Heart left ventricle (tissue), 16 donors: Measurements from ENCODE around the gene IPP. TPM values are rescaled to one million over a fixed set of nuclear protein-coding genes. Genes with fewer than 3 reads are reported as not detected.
A peak's percentile ranks its signal among the peaks of the same experiment; 100 is the strongest.

Experiments used
- ATAC-seq, 4 donors: fragments of 200-7000 bp; cut with Tn5 transposase; one replicate each; pipeline ENCODE4 v1.9.1; 2020 to 2022; ENCODE audit warnings: moderate library complexity in 4 of 4, mild to moderate bottlenecking in 3 of 4, moderate number of reproducible peaks in 1 of 4
- DNase-seq, 5 donors: peaks; one replicate each; pipeline ENCODE4 v3.0.0-alpha.2; 2020
- H3K27ac ChIP-seq, 12 donors: fragments of 200-600 bp; sonication (generic) in 4 of 12; one replicate each; pipeline versions ENCODE4 v1.5.0 to v1.8.0; 2016 to 2022; ENCODE audit warnings: mild to moderate bottlenecking in 2 of 12
- H3K27me3 ChIP-seq, 9 donors: fragments of 200-600 bp; sonication (generic) in 2 of 9; one replicate each; pipeline versions ENCODE4 v1.5.1 to v1.8.0; 2016 to 2022; ENCODE audit warnings: mild to moderate bottlenecking in 3 of 9
- H3K36me3 ChIP-seq, 9 donors: fragments of 200-600 bp; sonication (generic) in 2 of 9; one replicate each; pipeline versions ENCODE4 v1.5.0 to v1.8.0; 2018 to 2022; ENCODE audit warnings: mild to moderate bottlenecking in 2 of 9
- H3K4me1 ChIP-seq, 12 donors: fragments of 200-600 bp; sonication (generic) in 4 of 12; one replicate each; pipeline versions ENCODE4 v1.5.0 to v1.8.0; 2016 to 2022; ENCODE audit warnings: mild to moderate bottlenecking in 3 of 12
- H3K4me3 ChIP-seq, 12 donors: fragments of 200-600 bp; sonication (generic) in 4 of 12; one replicate each; pipeline versions ENCODE4 v1.5.0 to v1.8.0; 2017 to 2022; ENCODE audit warnings: mild to moderate bottlenecking in 9 of 12, moderate library complexity in 4 of 12
- H3K9me3 ChIP-seq, 12 donors: fragments of 200-600 bp; sonication (generic) in 4 of 12; one replicate each; pipeline versions ENCODE4 v1.5.0 to v1.8.0; 2016 to 2022; ENCODE audit warnings: mild to moderate bottlenecking in 1 of 12
- POLR2A ChIP-seq, 2 donors: fragments of 450-650 bp; IDR thresholded peaks; one replicate each; pipeline ENCODE4 v1.6.1; 2017; ENCODE audit warnings: antibody characterized with exemption in 2 of 2, mild to moderate bottlenecking in 2 of 2, moderate library complexity in 2 of 2
- WGBS, 4 donors: extraction: QIAGEN DNeasy Blood & Tissue Kit in 2 of 4; methylation state at CpG; one replicate each; pipeline versions ENCODE4 v1.1.5 to v1.1.7; 2013 to 2018; 5-methylcytosine and 5-hydroxymethylcytosine counted together
- intact Hi-C, 10 donors: fragments of 100-400 bp; cut with DNase I; formaldehyde crosslinking; loops; one replicate each; pipeline versions ENCODE4 v1.11.1 to v1.14.2; 2022
- long read RNA-seq, 3 donors: library from polyadenylated mRNA; unstranded; transcript quantifications; one replicate each; pipeline ENCODE4 v2.0.0, GENCODE V29; 2020 to 2021
- polyA plus RNA-seq, 2 donors: library from polyadenylated mRNA; stranded (reverse); fragments of 200-250 nt; gene quantifications; one replicate each; pipeline ENCODE4 v1.2.3, GENCODE V29; 2013
- total RNA-seq, 9 donors: library from RNA; depleted of rRNA in 2 of 9; stranded (reverse); fragments of >200 nt in 2 of 9; fragmentation: NEBNext Ultra II Directional in 3 of 9; extraction: Animal tissue kit (Norgen Biotek cat#: 25700) in 3 of 9; gene quantifications; one replicate each; pipeline versions ENCODE4 v1.1.0 to v1.2.4, GENCODE V29; 2016 to 2023
- TF ChIP-seq, protein P1 (sequence below), 12 donors: fragments of 200-600 bp; sonication (generic) in 4 of 12; IDR thresholded peaks; one replicate each; pipeline versions ENCODE4 v1.5.0 to v1.8.0; 2018 to 2022; ENCODE audit warnings: antibody characterized with exemption in 12 of 12, mild to moderate bottlenecking in 5 of 12
- donor health status: ischemic (EF 13 %, LVEDD 7.1; RV severe dilation, severe dysfunction).
- donor health status: healthy with polysubstance abuse.
- donor health status: DM: no; HTN: yes; CAD: no.
- donor health status: DM: no; HTN: no; CAD: no.
- donor health status: ischemic (EF 25% LVEDD 6.9; RV normal size, moderate dysfunction).
- donor health status: ischemic (EF 25% LVEDD 5.7; RV mildly dilated, moderate dysfunction).
- donor health status: healthy.
- donor health status: DM: yes; HTN: yes; CAD: no.
- donor health status: ischemic (EF 35%, LVEDD 5.7; RV mildly dilated, moderate dysfunction).
- donor health status: nonischemic (EF 11% LVEDD 7.7; RV severe dilation, severe dysfunction).
- donor health status: DM: yes; HTN: yes; CAD: no.
- donor health status: PGD.
- donor health status: ischemic (EF 29% LVEDD 5.4; RV normal size, mild dysfunction).
- donor health status: nonischemic (EF 23%, LVEDD 6.1; RV moderate dilation, normal function).

The IPP gene
- 10 to 100 TPM in 5 of 9 donors, 1 to 10 TPM in 4; 6.8 to 24.7 (median 17.1) TPM for total RNA-seq
- polyA plus RNA-seq, result 1 to 10 TPM; 3.6 to 9.1 TPM
- long read RNA-seq, donor 1, transcript IPP-202 (9 exons, 3,113 nt), result major isoform, 12 of 26 reads
- long read RNA-seq, donor 1, partial matches to known transcripts, result 8 of 26 reads
- long read RNA-seq, donor 1, other reads (novel, unspliced or antisense), result 5 of 26 reads
- long read RNA-seq, donor 2, transcript IPP-202 (9 exons, 3,113 nt), result major isoform, 25 of 44 reads
- long read RNA-seq, donor 2, partial matches to known transcripts, result 7 of 44 reads
- long read RNA-seq, donor 2, other reads (novel, unspliced or antisense), result 10 of 44 reads
- long read RNA-seq, donor 3, transcript IPP-202 (9 exons, 3,113 nt), result major isoform, 8 of 18 reads
- long read RNA-seq, donor 3, partial matches to known transcripts, result 3 of 18 reads
- long read RNA-seq, donor 3, other reads (novel, unspliced or antisense), result 7 of 18 reads

DNA sequence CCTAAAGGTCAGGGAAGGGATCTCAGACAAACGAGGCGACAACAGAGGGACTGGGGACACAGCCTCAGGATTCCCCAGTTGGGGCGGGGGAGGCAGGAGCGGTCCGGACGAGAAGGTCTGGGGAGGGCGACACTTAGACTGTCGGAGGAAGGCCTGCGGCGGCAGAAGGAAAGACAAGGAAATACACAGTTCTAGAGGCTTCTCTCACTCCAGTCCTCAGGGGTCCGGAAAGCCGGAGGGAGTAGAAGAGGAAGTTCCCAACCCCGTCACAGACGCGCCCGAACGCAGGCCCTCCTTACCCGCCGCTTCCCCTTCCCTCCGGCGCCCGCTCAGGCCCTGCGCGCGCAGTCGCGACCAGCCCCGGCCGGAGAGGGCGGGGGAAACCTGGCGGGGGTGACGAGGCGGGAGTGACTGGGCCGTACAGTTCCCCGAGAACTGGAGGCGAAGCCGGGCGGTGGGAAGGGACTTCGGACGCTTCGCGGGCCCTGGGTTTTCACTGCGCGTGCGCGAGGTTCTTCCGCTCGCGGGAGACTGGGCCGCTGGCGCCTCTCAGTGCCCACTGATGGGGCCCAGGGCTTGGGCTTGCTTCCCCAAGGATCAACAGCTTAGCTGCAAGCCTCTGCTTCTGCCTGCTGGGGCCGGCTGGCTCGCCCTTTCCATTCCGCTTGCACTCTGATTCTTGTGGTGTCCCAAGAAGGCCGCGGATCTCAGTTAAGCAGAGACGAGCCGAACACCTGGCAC is at the start of gene IPP:
TSS of gene IPP (minus strand) at position 356 of the 741 bp plus-strand sequence. CDS start 4,242 bp downstream, outside the sequence.
- peak; percentile 58 to 89 for TF ChIP-seq POLR2A (IDR thresholded peaks at IDR 0.05)
- TF ChIP-seq, protein P1, sequence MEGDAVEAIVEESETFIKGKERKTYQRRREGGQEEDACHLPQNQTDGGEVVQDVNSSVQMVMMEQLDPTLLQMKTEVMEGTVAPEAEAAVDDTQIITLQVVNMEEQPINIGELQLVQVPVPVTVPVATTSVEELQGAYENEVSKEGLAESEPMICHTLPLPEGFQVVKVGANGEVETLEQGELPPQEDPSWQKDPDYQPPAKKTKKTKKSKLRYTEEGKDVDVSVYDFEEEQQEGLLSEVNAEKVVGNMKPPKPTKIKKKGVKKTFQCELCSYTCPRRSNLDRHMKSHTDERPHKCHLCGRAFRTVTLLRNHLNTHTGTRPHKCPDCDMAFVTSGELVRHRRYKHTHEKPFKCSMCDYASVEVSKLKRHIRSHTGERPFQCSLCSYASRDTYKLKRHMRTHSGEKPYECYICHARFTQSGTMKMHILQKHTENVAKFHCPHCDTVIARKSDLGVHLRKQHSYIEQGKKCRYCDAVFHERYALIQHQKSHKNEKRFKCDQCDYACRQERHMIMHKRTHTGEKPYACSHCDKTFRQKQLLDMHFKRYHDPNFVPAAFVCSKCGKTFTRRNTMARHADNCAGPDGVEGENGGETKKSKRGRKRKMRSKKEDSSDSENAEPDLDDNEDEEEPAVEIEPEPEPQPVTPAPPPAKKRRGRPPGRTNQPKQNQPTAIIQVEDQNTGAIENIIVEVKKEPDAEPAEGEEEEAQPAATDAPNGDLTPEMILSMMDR (IDR thresholded peaks at IDR 0.05), result peak in 5 of 12 donors; percentile 13 to 54 (median 49)

DNA sequence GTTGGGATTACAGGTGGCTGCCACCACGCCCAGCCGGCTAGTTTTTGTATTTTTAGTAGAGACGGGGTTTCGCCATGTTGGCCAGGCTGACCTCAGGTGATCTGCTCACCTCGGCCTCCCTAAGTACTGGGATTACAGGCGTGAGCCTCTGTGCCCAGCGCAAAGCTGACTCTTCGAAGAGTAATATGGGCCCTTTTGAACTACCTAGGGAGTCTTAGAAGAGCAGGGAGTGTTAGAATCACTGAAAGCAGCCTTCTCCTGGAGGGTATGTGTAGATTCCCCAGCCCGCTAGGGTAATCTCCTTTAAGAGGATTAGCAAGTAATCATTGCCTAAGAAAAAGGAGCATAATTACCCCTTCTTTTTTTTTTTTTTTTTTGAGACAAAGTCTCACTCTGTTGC is 46.5 kb upstream of the IPP start:
- DNase-seq (no peak), ATAC-seq (no peak)
- Histone ChIP-seq H3K27ac (no peak overlapping the region), H3K4me1 (peaks cover 0 to under 1% (median 0%) of the 10 kb centered on the region in 12 donors), H3K36me3 (no peaks in the 10 kb centered on the region), H3K4me3 (no peak overlapping the region), H3K9me3 (no peaks in the 10 kb centered on the region), H3K27me3 (peaks cover 0 to 5% (median 0%) of the 10 kb centered on the region in 9 donors)
- intact Hi-C loops, result no loop called here
- no peak for TF ChIP-seq POLR2A (IDR thresholded peaks at IDR 0.05)
- TF ChIP-seq, protein P1 (IDR thresholded peaks at IDR 0.05), result no peak
- WGBS, 4 donors, result 89 to 98% (median 92%) methylated on average over 9 of the region's 9 CpGs

More for the DNA sequence above, at the start of gene IPP:
- Histone ChIP-seq H3K27me3 (no peaks in the 10 kb centered on the region), H3K36me3 (peaks cover 0 to 8% (median 7%) of the 10 kb centered on the region in 9 donors), H3K27ac (peak within 1 kb of the TSS; percentile 87 to 100 (median 96)), H3K4me1 (peaks cover 0 to 19% (median 9%) of the 10 kb centered on the region in 12 donors), H3K9me3 (peaks cover 0 to 10% (median 2%) of the 10 kb centered on the region in 12 donors), H3K4me3 (peak within 1 kb of the TSS; percentile 56 to 78 (median 66))
- WGBS, 4 donors, result 0 to 1% (median 0%) methylated on average over 36 to 58 of the region's 58 CpGs
- intact Hi-C loops, result loop anchor here in 9 of 10 donors (1.0 to 10.0 kb wide), 7 partner anchors 52 to 124 kb away; partner anchors contain the start of genes MAST2 (in 8 of the 9), GPBP1L1 (in 2 of the 9) and TMEM69 (in 2 of the 9)
- DNase-seq (peak; percentile 97 to 99 (median 98)), ATAC-seq (peak; percentile 99 to 100 (median 99))

DNA sequence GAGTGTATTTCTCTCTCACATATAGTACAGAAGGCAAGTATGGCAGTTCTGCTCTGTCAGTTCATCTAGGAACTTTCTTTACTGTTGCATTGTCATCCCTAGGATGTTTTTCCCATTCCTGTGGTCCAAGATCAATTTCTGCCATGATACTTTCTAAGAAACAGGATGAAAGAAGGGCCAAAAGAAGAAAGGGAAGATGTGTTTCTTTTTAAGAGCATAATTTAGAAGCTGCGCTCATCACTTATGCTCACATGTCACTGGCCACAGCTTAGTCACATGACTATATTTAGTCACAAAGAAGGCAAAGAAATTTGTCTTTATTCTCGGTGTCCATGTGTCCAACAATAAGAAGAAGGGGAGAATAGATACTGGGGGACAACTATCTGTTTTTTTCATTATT is 45.9 kb upstream of the IPP start:
- H3K9me3 ChIP-seq, result no peaks in the 10 kb centered on the region
- H3K36me3 ChIP-seq, result no peaks in the 10 kb centered on the region
- no peak overlapping the region for H3K27ac ChIP-seq
- H3K27me3 ChIP-seq, result peaks cover 0 to 5% (median 0%) of the 10 kb centered on the region in 9 donors
- intact Hi-C loops, result no loop called here
- DNase-seq (no peak), ATAC-seq (no peak)
- H3K4me1 ChIP-seq, result no peaks in the 10 kb centered on the region
- TF ChIP-seq, protein P1 (IDR thresholded peaks at IDR 0.05), result no peak
- TF ChIP-seq POLR2A (IDR thresholded peaks at IDR 0.05), result no peak
- H3K4me3 ChIP-seq, result no peak overlapping the region
- WGBS, 4 donors, result 65 to 91% (median 84%) methylated on average over 2 of the region's 2 CpGs
